MCF 10A (cell line): ENCODE data around the gene GCFC2. TPM values are rescaled to one million over a fixed set of nuclear protein-coding genes. Genes with fewer than 3 reads are reported as not detected.

ENCODE experiments used
- BruUV-seq: library from RNA; stranded (reverse); fragments of 400-500 nt; replicated peaks from 2 replicates; lab custom pipeline; 2021; lab: Mats Ljungman, UMichigan
- CTCF ChIA-PET: fragments of 300-600 bp; sonication (Branson Sonifier 250); formaldehyde crosslinking; extraction: SDS; loops from one replicate; lab custom pipeline; 2021; ENCODE audit warnings: antibody characterized with exemption, inconsistent platforms; lab: Yijun Ruan, JAX
- POLR2A ChIA-PET: fragments of 300-600, 350-650 bp; sonication (Branson Sonifier 250); formaldehyde crosslinking; extraction: SDS; loops from one replicate; lab custom pipeline; 2020; ENCODE audit warnings: antibody characterized with exemption, inconsistent platforms; lab: Yijun Ruan, JAX
- DNase-seq: peaks from one replicate; pipeline ENCODE4 v3.0.0-alpha.2; 2018; ENCODE audit not compliant: unreplicated experiment
- H3K27ac Mint-ChIP-seq: one replicate; pipeline ENCODE4 v1.8.0; 2022; ENCODE audit warnings: mild to moderate bottlenecking, low read depth, mixed read lengths; ENCODE audit not compliant: unreplicated experiment
- H3K27me3 Mint-ChIP-seq: one replicate; pipeline ENCODE4 v1.8.0; 2022; ENCODE audit warnings: mixed read lengths; ENCODE audit not compliant: insufficient read depth, unreplicated experiment
- H3K36me3 Mint-ChIP-seq: one replicate; pipeline ENCODE4 v1.8.0; 2022; ENCODE audit warnings: mild to moderate bottlenecking, moderate library complexity, mixed read lengths; ENCODE audit not compliant: insufficient read depth, unreplicated experiment
- H3K4me1 Mint-ChIP-seq: one replicate; pipeline ENCODE4 v1.8.0; 2022; ENCODE audit warnings: mixed read lengths; ENCODE audit not compliant: insufficient read depth, unreplicated experiment
- H3K4me3 Mint-ChIP-seq: one replicate; pipeline ENCODE4 v1.8.0; 2022; ENCODE audit warnings: mild to moderate bottlenecking, moderate library complexity, mixed read lengths; ENCODE audit not compliant: unreplicated experiment
- H3K9me3 Mint-ChIP-seq: one replicate; pipeline ENCODE4 v1.8.0; 2022; ENCODE audit warnings: mixed read lengths; ENCODE audit not compliant: unreplicated experiment
- CTCF ChIP-seq: fragments of 200-600 bp; IDR thresholded peaks from one replicate; pipeline ENCODE4 v1.8.0; 2022; ENCODE audit warnings: antibody characterized with exemption, mild to moderate bottlenecking; ENCODE audit not compliant: unreplicated experiment
- intact Hi-C: fragments of 100-400 bp; cut with micrococcal nuclease; formaldehyde crosslinking; loops from 2 replicates; pipeline ENCODE4 v1.14.1; 2022
- total RNA-seq: library from RNA; stranded (reverse); gene quantifications from 2 replicates; pipeline ENCODE4 v1.2.3, GENCODE V29; 2022

The GCFC2 gene
- total RNA-seq, 1 experiment from 2014 or later: 41.3 TPM

GRCh38 chr2:75640621-75641121 is 70.0 kb downstream of the GCFC2 start:
- intact Hi-C loops: loop anchor here (1.0 kb wide), 1 partner anchor 37 kb away; no protein-coding TSS in a partner anchor

GRCh38 chr2:75637568-75637967 is 73.1 kb downstream of the GCFC2 start:
- Mint-ChIP-seq H3K27me3 (peaks cover 29% of the 10 kb centered on the region), H3K4me1 (peaks cover 16% of the 10 kb centered on the region), H3K36me3 (no peaks in the 10 kb centered on the region), H3K4me3 (no peak overlapping the region), H3K27ac (no peak overlapping the region), H3K9me3 (no peaks in the 10 kb centered on the region)
- CTCF ChIA-PET: interaction anchor here (0.6 to 8.8 kb wide), 8 partner anchors 9 to 173 kb away, joined by 3 to 97 read pairs (median 6); partner anchors contain the start of gene MRPL19
- DNase-seq: no peak
- BruUV-seq: no TSS peak
- POLR2A ChIA-PET: interaction anchor here (1.1 kb wide), 1 partner anchor 10 kb away, joined by 3 read pairs; no protein-coding TSS in a partner anchor
- no peak for TF ChIP-seq CTCF
- intact Hi-C loops: no loop called here

More at GRCh38 chr2:75640621-75641121, 70.0 kb downstream of the GCFC2 start:
- peak; percentile 77 for DNase-seq
- no TSS peak for BruUV-seq
- TF ChIP-seq CTCF: peak; percentile 97
- ChIA-PET CTCF (interaction anchor here (0.6 to 8.8 kb wide), 37 partner anchors 9 to 959 kb away, joined by 3 to 97 read pairs (median 4); partner anchors contain the start of gene EVA1A), POLR2A (interaction anchor here (0.5 to 1.8 kb wide), 4 partner anchors 14 to 37 kb away, joined by 3 to 10 read pairs (median 4); no protein-coding TSS in a partner anchor)
- H3K9me3 Mint-ChIP-seq: no peaks in the 10 kb centered on the region
- H3K4me1 Mint-ChIP-seq: peaks cover 16% of the 10 kb centered on the region
- H3K36me3 Mint-ChIP-seq: peaks cover 6% of the 10 kb centered on the region
- no peak overlapping the region for H3K4me3 Mint-ChIP-seq
- peaks cover 29% of the 10 kb centered on the region for H3K27me3 Mint-ChIP-seq
- H3K27ac Mint-ChIP-seq: no peak overlapping the region

GRCh38 chr2:75634945-75635344 is 75.8 kb downstream of the GCFC2 start:
- no TSS peak for BruUV-seq
- no peaks in the 10 kb centered on the region for H3K36me3 Mint-ChIP-seq
- H3K27ac Mint-ChIP-seq: no peak overlapping the region
- TF ChIP-seq CTCF: no peak
- intact Hi-C loops: no loop called here
- POLR2A ChIA-PET: interaction anchor here (1.0 to 2.9 kb wide), 4 partner anchors 12 to 170 kb away, joined by 3 to 11 read pairs (median 4); partner anchors contain the start of gene MRPL19
- H3K4me1 Mint-ChIP-seq: peaks cover 6% of the 10 kb centered on the region
- H3K27me3 Mint-ChIP-seq: peaks cover 29% of the 10 kb centered on the region
- H3K4me3 Mint-ChIP-seq: no peak overlapping the region
- CTCF ChIA-PET: interaction anchor here (0.6 to 8.8 kb wide), 12 partner anchors 9 to 964 kb away, joined by 3 to 97 read pairs (median 4); no protein-coding TSS in a partner anchor
- H3K9me3 Mint-ChIP-seq: no peaks in the 10 kb centered on the region
- peak; percentile 25 for DNase-seq

GRCh38 chr2:75633620-75634019 is 77.1 kb downstream of the GCFC2 start:
- Mint-ChIP-seq H3K4me3 (no peak overlapping the region), H3K27ac (no peak overlapping the region), H3K36me3 (no peaks in the 10 kb centered on the region), H3K4me1 (peaks cover 6% of the 10 kb centered on the region), H3K9me3 (no peaks in the 10 kb centered on the region), H3K27me3 (peaks cover 17% of the 10 kb centered on the region)
- ChIA-PET CTCF (interaction anchor here (1.3 to 8.8 kb wide), 6 partner anchors 24 to 169 kb away, joined by 3 to 148 read pairs (median 42); no protein-coding TSS in a partner anchor), POLR2A (interaction anchor here (1.2 kb wide), 1 partner anchor 168 kb away, joined by 4 read pairs; no protein-coding TSS in a partner anchor)
- no peak for DNase-seq
- intact Hi-C loops: no loop called here
- no peak for TF ChIP-seq CTCF
- no TSS peak for BruUV-seq
